ENCODE results near the gene PCDHB10.
"Not testable (repeated sequence)": the region's sequence is repeated elsewhere in the genome, so short reads cannot be mapped to it uniquely, and the experiment has no call there.

Gene PCDHB10

GRCh38 chr5:141192110-141192725 is at the start of gene PCDHB10:
TSS of gene PCDHB10 (plus strand) at chr5:141192353. CDS start at chr5:141192553, 200 bp downstream.
- DNase-seq, result peak; percentile 80

- no peak for DNase-seq
These were observed 42.3 kb upstream of the PCDHB10 start, which contains the start of gene PCDHB6 for GRCh38 chr5:141149812-141150211. TSS of gene PCDHB6 (plus strand) at chr5:141150057. CDS start at chr5:141150258, 201 bp downstream.

GRCh38 chr5:141150224-141150992 is 41.7 kb upstream of the PCDHB10 start:
- DNase-seq, result no peak

- no peak for DNase-seq
These were observed 41.2 kb upstream of the PCDHB10 start for GRCh38 chr5:141150993-141151325.

- DNase-seq, result not testable (repeated sequence)
These were observed 40.5 kb upstream of the PCDHB10 start for GRCh38 chr5:141151632-141152031.

- not testable (repeated sequence) for DNase-seq
These were observed 40.1 kb upstream of the PCDHB10 start for GRCh38 chr5:141152096-141152495.

- DNase-seq, result no peak
These were observed 36.4 kb upstream of the PCDHB10 start for GRCh38 chr5:141155540-141156374.

- DNase-seq, result not testable (repeated sequence)
These were observed 34.8 kb upstream of the PCDHB10 start for GRCh38 chr5:141157356-141157755.

GRCh38 chr5:141157901-141158300 is 34.3 kb upstream of the PCDHB10 start:
- DNase-seq, result not testable (repeated sequence)

- DNase-seq, result no peak
These were observed 19.6 kb upstream of the PCDHB10 start, which contains the start of gene PCDHB7 for GRCh38 chr5:141172381-141173204. TSS of gene PCDHB7 (plus strand) at chr5:141172644. CDS start at chr5:141172836, 192 bp downstream.

- DNase-seq, result not testable (repeated sequence)
These were observed 17.7 kb upstream of the PCDHB10 start for GRCh38 chr5:141174291-141175104.

- no peak for DNase-seq
These were observed 16.2 kb upstream of the PCDHB10 start for GRCh38 chr5:141175933-141176332.

- not testable (repeated sequence) for DNase-seq
These were observed 14.5 kb upstream of the PCDHB10 start, which contains the start of gene PCDHB8 for GRCh38 chr5:141177577-141178191. TSS of gene PCDHB8 (plus strand) at chr5:141177790. CDS start at chr5:141178035, 245 bp downstream.

- not testable (repeated sequence) for DNase-seq
These were observed 12.8 kb upstream of the PCDHB10 start for GRCh38 chr5:141179371-141179770.

- not testable (repeated sequence) for DNase-seq
These were observed 12.3 kb upstream of the PCDHB10 start for GRCh38 chr5:141179876-141180275.

GRCh38 chr5:141180313-141180712 is 11.8 kb upstream of the PCDHB10 start:
- no peak for DNase-seq

- peak; percentile 82 for DNase-seq
These were observed 9.9 kb upstream of the PCDHB10 start, which contains the start of gene PCDHB16 for GRCh38 chr5:141182248-141182647. TSS of gene PCDHB16 (plus strand) at chr5:141182387. CDS start at chr5:141182560, 173 bp downstream.

- not testable (repeated sequence) for DNase-seq
These were observed 7.9 kb upstream of the PCDHB10 start for GRCh38 chr5:141184117-141184855.

- no peak for DNase-seq
These were observed 5.1 kb upstream of the PCDHB10 start, which contains the start of gene PCDHB9 for GRCh38 chr5:141186897-141187512. TSS of gene PCDHB9 (plus strand) at chr5:141187161. CDS start at chr5:141187319, 158 bp downstream.

Measured in islet precursor cell (in vitro differentiated cells).